Measurements from ENCODE around the gene SEMA3A.

The SEMA3A gene

GRCh38 chr7:84112771-84113170 lies 81.8 kb downstream of the SEMA3A start:
- TF ChIP-seq CTCF (IDR thresholded peaks at IDR 0.05) = no peak
- H3K27me3 Mint-ChIP-seq (ENCODE audit: low read depth, poor library complexity) = no peaks in the 10 kb centered on the region
- H3K4me1 Mint-ChIP-seq = peaks cover 35% of the 10 kb centered on the region
- no peak for DNase-seq
- H3K4me3 Mint-ChIP-seq = no peak overlapping the region
- peaks cover 6% of the 10 kb centered on the region for H3K36me3 Mint-ChIP-seq (ENCODE audit: low read depth)
- no peaks in the 10 kb centered on the region for H3K9me3 Mint-ChIP-seq
- peak overlapping the region; percentile 8 for H3K27ac Mint-ChIP-seq

- no peaks in the 10 kb centered on the region for H3K27me3 Mint-ChIP-seq (ENCODE audit: low read depth, poor library complexity)
Measured at GRCh38 chr7:84111842-84112241, 82.7 kb downstream of the SEMA3A start.

GRCh38 chr7:84110400-84110799 lies 84.2 kb downstream of the SEMA3A start:
- no peak overlapping the region for H3K27ac Mint-ChIP-seq
- H3K4me1 Mint-ChIP-seq = peaks cover 35% of the 10 kb centered on the region
- H3K27me3 Mint-ChIP-seq (ENCODE audit: low read depth, poor library complexity) = no peaks in the 10 kb centered on the region
- no peak for DNase-seq
- TF ChIP-seq CTCF (IDR thresholded peaks at IDR 0.05) = no peak
- H3K9me3 Mint-ChIP-seq = no peaks in the 10 kb centered on the region
- H3K36me3 Mint-ChIP-seq (ENCODE audit: low read depth) = peaks cover 6% of the 10 kb centered on the region
- no peak overlapping the region for H3K4me3 Mint-ChIP-seq

More at GRCh38 chr7:84111842-84112241, 82.7 kb downstream of the SEMA3A start:
- Mint-ChIP-seq H3K27ac (peak overlapping the region; percentile 78), H3K9me3 (no peaks in the 10 kb centered on the region), H3K4me3 (no peak overlapping the region), H3K36me3 (ENCODE audit: low read depth) (peaks cover 6% of the 10 kb centered on the region), H3K4me1 (peaks cover 35% of the 10 kb centered on the region)
- no peak for DNase-seq
- no peak for TF ChIP-seq CTCF (IDR thresholded peaks at IDR 0.05)

GRCh38 chr7:84108787-84109186 lies 85.8 kb downstream of the SEMA3A start:
- H3K4me1 Mint-ChIP-seq = peaks cover 26% of the 10 kb centered on the region
- no peak for DNase-seq
- H3K9me3 Mint-ChIP-seq = no peaks in the 10 kb centered on the region
- no peak for TF ChIP-seq CTCF (IDR thresholded peaks at IDR 0.05)
- peaks cover 6% of the 10 kb centered on the region for H3K36me3 Mint-ChIP-seq (ENCODE audit: low read depth)
- no peak overlapping the region for H3K4me3 Mint-ChIP-seq
- no peak overlapping the region for H3K27ac Mint-ChIP-seq
- no peaks in the 10 kb centered on the region for H3K27me3 Mint-ChIP-seq (ENCODE audit: low read depth, poor library complexity)

GRCh38 chr7:84108119-84108518 lies 86.5 kb downstream of the SEMA3A start:
- Mint-ChIP-seq H3K27ac (peak overlapping the region; percentile 11), H3K27me3 (ENCODE audit: low read depth, poor library complexity) (no peaks in the 10 kb centered on the region), H3K9me3 (no peaks in the 10 kb centered on the region), H3K4me1 (peaks cover 19% of the 10 kb centered on the region), H3K4me3 (no peak overlapping the region), H3K36me3 (ENCODE audit: low read depth) (peaks cover 6% of the 10 kb centered on the region)
- no peak for TF ChIP-seq CTCF (IDR thresholded peaks at IDR 0.05)
- DNase-seq = no peak

- no peaks in the 10 kb centered on the region for H3K27me3 Mint-ChIP-seq (ENCODE audit: low read depth, poor library complexity)
- no peak for DNase-seq
- H3K36me3 Mint-ChIP-seq (ENCODE audit: low read depth) = peaks cover 6% of the 10 kb centered on the region
- H3K4me1 Mint-ChIP-seq = peaks cover 14% of the 10 kb centered on the region
- no peak overlapping the region for H3K4me3 Mint-ChIP-seq
- TF ChIP-seq CTCF (IDR thresholded peaks at IDR 0.05) = no peak
- no peak overlapping the region for H3K27ac Mint-ChIP-seq
- H3K9me3 Mint-ChIP-seq = no peaks in the 10 kb centered on the region
Measured at GRCh38 chr7:84107259-84107658, 87.3 kb downstream of the SEMA3A start.

Data from nephron progenitor cell (in vitro differentiated cells).